ENCODE data around the gene GRIK1. TPM values are rescaled to one million over a fixed set of nuclear protein-coding genes. Genes with fewer than 3 reads are reported as not detected.

The GRIK1 gene
- total and polyA plus RNA-seq, 2 donors (not counting 1 experiment from before 2014, with no cell fraction given): not detected

GRCh38 chr21:29547998-29548397 lies 391.8 kb downstream of the GRIK1 start:
- Histone ChIP-seq H3K4me3 (ENCODE audit: control extremely low read depth in 1 of 5, extremely low read depth in 1 of 5, insufficient read depth in 1 of 5, low read depth in 2 of 5, low read length in 4 of 5) (no peak overlapping the region), H3K4me1 (ENCODE audit: control insufficient read depth in 2 of 2, insufficient read depth in 2 of 2, low read length in 2 of 2) (no peaks in the 10 kb centered on the region), H3K4me2 (replicated peaks; ENCODE audit: low read depth, low read length, poor library complexity, severe bottlenecking) (no peak overlapping the region), H3K79me2 (ENCODE audit: control insufficient read depth, insufficient read depth, low read length) (no peaks in the 10 kb centered on the region), H3K27ac (ENCODE audit: low read length in 2 of 2) (no peak overlapping the region), H3K9me3 (ENCODE audit: control extremely low read depth in 1 of 3, control insufficient read depth in 2 of 3, insufficient read depth in 1 of 3, low read length in 2 of 3) (no peaks in the 10 kb centered on the region), H4K20me1 (ENCODE audit: control insufficient read depth, insufficient read depth, low read length, poor library complexity, severe bottlenecking) (no peaks in the 10 kb centered on the region), H2AFZ (ENCODE audit: insufficient read depth, low read depth, low read length, poor library complexity, severe bottlenecking) (no peak overlapping the region), H3K27me3 (replicated peaks in 1 of 4; ENCODE audit: control extremely low read depth in 1 of 4, control insufficient read depth in 3 of 4, insufficient read depth in 4 of 4, low read length in 3 of 4) (no peaks in the 10 kb centered on the region), H3K36me3 (replicated peaks in 1 of 2; ENCODE audit: control extremely low read depth in 1 of 2, control insufficient read depth in 1 of 2, extremely low read depth in 1 of 2, insufficient read depth in 2 of 2, low read length in 1 of 2) (no peaks in the 10 kb centered on the region), H3K9ac (ENCODE audit: low read length) (no peak overlapping the region)
- no peak for TF ChIP-seq EZH2 (IDR thresholded peaks at IDR 0.05; ENCODE audit: borderline replicate concordance, insufficient read depth, low read depth, low read length, poor library complexity, severe bottlenecking)
- TF ChIP-seq, protein P1, sequence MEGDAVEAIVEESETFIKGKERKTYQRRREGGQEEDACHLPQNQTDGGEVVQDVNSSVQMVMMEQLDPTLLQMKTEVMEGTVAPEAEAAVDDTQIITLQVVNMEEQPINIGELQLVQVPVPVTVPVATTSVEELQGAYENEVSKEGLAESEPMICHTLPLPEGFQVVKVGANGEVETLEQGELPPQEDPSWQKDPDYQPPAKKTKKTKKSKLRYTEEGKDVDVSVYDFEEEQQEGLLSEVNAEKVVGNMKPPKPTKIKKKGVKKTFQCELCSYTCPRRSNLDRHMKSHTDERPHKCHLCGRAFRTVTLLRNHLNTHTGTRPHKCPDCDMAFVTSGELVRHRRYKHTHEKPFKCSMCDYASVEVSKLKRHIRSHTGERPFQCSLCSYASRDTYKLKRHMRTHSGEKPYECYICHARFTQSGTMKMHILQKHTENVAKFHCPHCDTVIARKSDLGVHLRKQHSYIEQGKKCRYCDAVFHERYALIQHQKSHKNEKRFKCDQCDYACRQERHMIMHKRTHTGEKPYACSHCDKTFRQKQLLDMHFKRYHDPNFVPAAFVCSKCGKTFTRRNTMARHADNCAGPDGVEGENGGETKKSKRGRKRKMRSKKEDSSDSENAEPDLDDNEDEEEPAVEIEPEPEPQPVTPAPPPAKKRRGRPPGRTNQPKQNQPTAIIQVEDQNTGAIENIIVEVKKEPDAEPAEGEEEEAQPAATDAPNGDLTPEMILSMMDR (IDR thresholded peaks at IDR 0.05): no peak
- Mint-ChIP-seq H3K4me1 (no peaks in the 10 kb centered on the region), H3K27me3 (no peaks in the 10 kb centered on the region), H3K9me3 (ENCODE audit: insufficient read depth) (no peaks in the 10 kb centered on the region), H3K4me3 (no peak overlapping the region), H3K27ac (no peak overlapping the region)
- POLR2A ChIA-PET: no interaction called here
- no CpG with 5 or more reads among the region's 1 CpG for WGBS (ENCODE audit: insufficient coverage)
- CTCF ChIA-PET: no interaction called here
- ATAC-seq (ENCODE audit: low read depth): no peak
- DNase-seq: no peak
- intact Hi-C loops (cut with micrococcal nuclease): no loop called here

DNA sequence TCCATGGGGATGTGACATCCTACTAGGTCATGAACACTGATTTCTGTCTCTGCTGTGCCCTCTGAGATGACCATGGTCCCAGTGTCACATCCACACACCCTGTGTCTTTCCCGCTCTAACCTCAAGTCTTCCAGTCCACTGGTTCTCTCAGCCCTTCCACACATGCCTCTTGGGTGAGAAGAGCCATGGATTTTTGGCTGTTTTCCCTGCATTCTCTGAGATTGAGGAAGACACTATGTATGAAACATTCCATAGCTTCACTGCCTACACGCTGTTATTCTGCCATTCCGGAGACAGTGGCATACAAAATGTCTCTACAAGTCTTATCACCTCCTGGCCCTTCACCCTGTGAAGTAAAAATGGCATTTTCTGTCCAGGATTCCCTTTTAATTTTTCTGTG lies 393.7 kb downstream of the GRIK1 start:
- 100% methylated on average over 3 of the region's 3 CpGs for WGBS (ENCODE audit: insufficient coverage)
- TF ChIP-seq, protein P1 (IDR thresholded peaks at IDR 0.05): no peak
- no peak for TF ChIP-seq EZH2 (IDR thresholded peaks at IDR 0.05; ENCODE audit: borderline replicate concordance, insufficient read depth, low read depth, low read length, poor library complexity, severe bottlenecking)
- no peak overlapping the region for H3K4me2 ChIP-seq (replicated peaks; ENCODE audit: low read depth, low read length, poor library complexity, severe bottlenecking)
- H3K9me3 ChIP-seq (ENCODE audit: control extremely low read depth in 1 of 3, control insufficient read depth in 2 of 3, insufficient read depth in 1 of 3, low read length in 2 of 3): no peaks in the 10 kb centered on the region
- CTCF ChIA-PET: no interaction called here
- DNase-seq (no peak), ATAC-seq (ENCODE audit: low read depth) (no peak)
- no peaks in the 10 kb centered on the region for H3K27me3 ChIP-seq (replicated peaks in 1 of 4; ENCODE audit: control extremely low read depth in 1 of 4, control insufficient read depth in 3 of 4, insufficient read depth in 4 of 4, low read length in 3 of 4)
- H3K4me1 ChIP-seq (ENCODE audit: control insufficient read depth in 2 of 2, insufficient read depth in 2 of 2, low read length in 2 of 2): no peaks in the 10 kb centered on the region
- H2AFZ ChIP-seq (ENCODE audit: insufficient read depth, low read depth, low read length, poor library complexity, severe bottlenecking): no peak overlapping the region
- no peak overlapping the region for H3K4me3 Mint-ChIP-seq
- POLR2A ChIA-PET: no interaction called here
- H3K9ac ChIP-seq (ENCODE audit: low read length): no peak overlapping the region
- no peaks in the 10 kb centered on the region for H4K20me1 ChIP-seq (ENCODE audit: control insufficient read depth, insufficient read depth, low read length, poor library complexity, severe bottlenecking)
- no peaks in the 10 kb centered on the region for H3K79me2 ChIP-seq (ENCODE audit: control insufficient read depth, insufficient read depth, low read length)
- H3K27me3 Mint-ChIP-seq: no peaks in the 10 kb centered on the region
- H3K36me3 ChIP-seq (replicated peaks in 1 of 2; ENCODE audit: control extremely low read depth in 1 of 2, control insufficient read depth in 1 of 2, extremely low read depth in 1 of 2, insufficient read depth in 2 of 2, low read length in 1 of 2): no peaks in the 10 kb centered on the region
- H3K9me3 Mint-ChIP-seq (ENCODE audit: insufficient read depth): no peaks in the 10 kb centered on the region
- H3K4me1 Mint-ChIP-seq: no peaks in the 10 kb centered on the region
- no peak overlapping the region for H3K27ac ChIP-seq (ENCODE audit: low read length in 2 of 2)
- no peak overlapping the region for H3K4me3 ChIP-seq (ENCODE audit: control extremely low read depth in 1 of 5, extremely low read depth in 1 of 5, insufficient read depth in 1 of 5, low read depth in 2 of 5, low read length in 4 of 5)
- intact Hi-C loops (cut with micrococcal nuclease): no loop called here
- no peak overlapping the region for H3K27ac Mint-ChIP-seq
